Fibroblast of lung (primary cell): ENCODE results near the gene KMT2E.

Experiments used
- EZH2 ChIP-seq: IDR thresholded peaks from 2 replicates; pipeline ENCODE4 v1.5.1; 2012; ENCODE audit warnings: low read length, control low read depth, mild to moderate bottlenecking; ENCODE audit errors: missing control alignments
- TF ChIP-seq, protein P1 (sequence below), 2 donors: IDR thresholded peaks in 1 of 2; conservative IDR thresholded peaks in 1 of 2; 1 replicate in 1 of 2; 2 replicates in 1 of 2; pipeline ENCODE4 v1.5.1; 2011 to 2012; ENCODE audit warnings: low read length in 2 of 2, control low read depth in 1 of 2, inconsistent platforms in 1 of 2, low read depth in 1 of 2, mild to moderate bottlenecking in 1 of 2

DNA sequence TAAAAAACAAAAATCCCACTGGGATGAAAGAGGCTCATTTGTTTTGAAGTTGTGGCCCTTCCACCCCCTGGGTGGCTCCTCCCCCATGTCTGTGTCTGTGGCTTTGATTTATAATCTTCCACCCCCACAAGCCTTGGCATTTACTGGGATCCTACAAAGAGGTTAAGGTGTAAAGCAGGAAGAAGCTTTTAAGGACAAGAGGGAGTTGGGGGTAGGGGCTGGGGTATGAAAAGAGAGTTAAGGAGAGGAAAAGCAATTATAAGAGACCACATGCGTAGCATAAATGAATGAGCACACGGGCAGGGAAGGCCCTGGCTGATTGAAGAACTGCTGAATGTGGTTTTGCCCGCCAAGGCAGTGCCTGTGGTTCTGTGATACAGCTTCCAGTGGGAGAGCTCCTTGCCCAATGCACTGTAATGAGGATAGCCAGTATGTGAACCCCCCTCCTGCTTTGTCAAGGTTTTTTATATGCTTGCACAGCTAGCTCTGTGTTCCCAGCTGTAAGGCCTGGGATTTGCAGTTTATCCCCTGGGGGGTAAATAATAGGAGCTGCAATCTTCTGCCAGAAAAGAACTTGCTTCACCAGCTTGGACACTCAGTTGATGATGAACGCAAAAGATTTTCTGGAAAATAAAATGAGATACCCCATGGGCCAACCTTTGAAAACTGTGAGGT, 34.7 kb upstream of the KMT2E start:
- TF ChIP-seq, protein P1, sequence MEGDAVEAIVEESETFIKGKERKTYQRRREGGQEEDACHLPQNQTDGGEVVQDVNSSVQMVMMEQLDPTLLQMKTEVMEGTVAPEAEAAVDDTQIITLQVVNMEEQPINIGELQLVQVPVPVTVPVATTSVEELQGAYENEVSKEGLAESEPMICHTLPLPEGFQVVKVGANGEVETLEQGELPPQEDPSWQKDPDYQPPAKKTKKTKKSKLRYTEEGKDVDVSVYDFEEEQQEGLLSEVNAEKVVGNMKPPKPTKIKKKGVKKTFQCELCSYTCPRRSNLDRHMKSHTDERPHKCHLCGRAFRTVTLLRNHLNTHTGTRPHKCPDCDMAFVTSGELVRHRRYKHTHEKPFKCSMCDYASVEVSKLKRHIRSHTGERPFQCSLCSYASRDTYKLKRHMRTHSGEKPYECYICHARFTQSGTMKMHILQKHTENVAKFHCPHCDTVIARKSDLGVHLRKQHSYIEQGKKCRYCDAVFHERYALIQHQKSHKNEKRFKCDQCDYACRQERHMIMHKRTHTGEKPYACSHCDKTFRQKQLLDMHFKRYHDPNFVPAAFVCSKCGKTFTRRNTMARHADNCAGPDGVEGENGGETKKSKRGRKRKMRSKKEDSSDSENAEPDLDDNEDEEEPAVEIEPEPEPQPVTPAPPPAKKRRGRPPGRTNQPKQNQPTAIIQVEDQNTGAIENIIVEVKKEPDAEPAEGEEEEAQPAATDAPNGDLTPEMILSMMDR (conservative IDR thresholded peaks at IDR 0.05 in 1 of 2, IDR thresholded peaks at IDR 0.05 in 1 of 2; ENCODE audit: low read depth in 1 of 2, low read length in 2 of 2), result no peak
- no peak for TF ChIP-seq EZH2
